Left hindlimb (tissue), 1 donor: ENCODE measurements around the gene ENTHD1.

Experiments used
- DNase-seq: peaks from one replicate; pipeline ENCODE4 v3.0.0-alpha.2; 2018

The ENTHD1 gene

DNA sequence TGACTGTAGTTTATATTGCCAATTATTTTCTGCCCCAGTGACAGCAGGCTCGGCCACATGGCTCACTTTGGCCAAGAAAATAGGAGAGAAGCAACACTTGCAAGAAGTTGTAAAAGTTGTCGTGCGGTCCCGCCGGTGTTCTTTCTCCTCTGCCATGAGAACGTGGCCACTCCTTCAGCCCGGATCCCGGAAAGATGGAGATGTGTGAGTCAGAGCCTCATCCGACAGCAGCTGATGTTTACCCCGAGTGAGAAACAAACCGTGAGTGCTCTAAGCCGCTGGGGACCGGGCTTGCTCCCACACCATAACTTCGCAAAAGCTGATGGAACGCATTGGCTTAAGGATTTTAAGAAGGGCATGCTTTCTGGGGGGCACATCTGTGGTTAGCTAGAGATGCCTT is 166.0 kb downstream of the ENTHD1 start:
- DNase-seq, result no peak

DNA sequence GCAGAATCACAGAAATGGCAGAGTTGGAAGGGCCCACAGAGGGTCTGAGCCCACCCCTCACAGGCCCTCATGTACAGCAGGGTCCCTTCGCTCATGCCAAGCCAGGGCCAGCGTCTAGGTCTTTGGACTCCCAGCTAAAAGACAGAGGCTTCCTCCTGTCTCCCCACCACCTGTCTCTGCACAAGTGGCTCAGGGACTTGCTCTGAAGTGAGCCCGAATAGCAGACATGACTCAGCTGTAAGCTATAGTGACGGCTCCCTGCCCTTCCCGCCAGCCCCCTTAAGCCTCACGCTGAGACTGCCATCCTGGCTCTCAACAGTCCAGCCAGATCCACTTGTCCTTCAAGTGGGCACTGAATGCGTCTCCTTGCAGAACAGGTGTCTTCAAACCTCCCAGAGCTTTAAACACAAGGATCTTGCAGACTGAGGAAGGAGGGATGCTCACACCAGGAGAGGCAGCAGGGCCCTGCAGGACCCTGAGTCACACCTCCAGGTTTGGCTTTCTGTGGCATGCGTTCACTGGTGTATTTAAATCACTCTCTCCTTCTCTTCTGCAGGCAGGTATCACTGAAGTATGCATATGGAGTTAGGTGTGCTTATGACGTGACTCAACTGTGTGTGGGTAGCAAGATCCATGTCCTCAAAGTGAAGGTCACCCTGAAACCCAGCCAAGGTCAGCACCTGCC is 168.1 kb downstream of the ENTHD1 start:
- DNase-seq, result no peak

DNA sequence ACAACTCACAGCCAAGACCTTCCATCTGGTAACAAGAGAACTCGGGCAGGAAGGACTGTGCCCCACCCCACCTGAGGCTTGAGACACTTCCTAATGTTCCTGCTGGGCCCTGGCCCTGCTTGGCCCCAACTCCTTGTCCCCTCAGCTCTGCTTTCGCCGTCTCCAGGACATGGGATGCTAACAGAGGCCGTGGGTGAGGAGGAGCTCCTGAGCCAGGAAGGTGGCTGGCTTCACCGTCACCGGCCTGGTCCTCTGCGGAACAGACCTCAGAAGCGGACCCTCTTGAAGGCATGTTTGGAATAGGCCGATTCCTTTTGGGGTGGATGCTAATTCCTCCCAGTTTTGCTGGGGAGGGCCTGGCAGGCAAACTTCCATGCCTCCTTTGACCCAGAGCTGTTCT is 168.7 kb downstream of the ENTHD1 start:
- no peak for DNase-seq

DNA sequence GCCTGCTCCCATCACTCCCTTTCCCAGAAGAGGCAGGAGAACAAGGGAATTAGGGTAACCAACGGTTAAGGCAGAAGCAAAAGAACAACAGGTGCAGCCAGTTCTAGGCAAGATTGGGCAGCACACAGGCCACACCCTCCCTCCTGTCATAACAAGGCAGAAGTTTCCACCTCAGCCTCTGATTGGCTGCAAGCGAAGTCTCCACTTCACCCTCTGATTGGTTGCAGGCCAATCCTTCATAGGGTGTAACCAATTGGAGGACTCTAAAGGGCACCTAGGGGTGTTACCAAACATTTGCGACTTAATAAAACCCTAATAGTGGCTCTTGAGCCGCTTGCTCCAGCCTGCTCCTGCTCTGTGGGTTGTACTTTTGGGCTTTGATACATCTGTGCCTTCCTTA is 169.2 kb downstream of the ENTHD1 start:
- no peak for DNase-seq

DNA sequence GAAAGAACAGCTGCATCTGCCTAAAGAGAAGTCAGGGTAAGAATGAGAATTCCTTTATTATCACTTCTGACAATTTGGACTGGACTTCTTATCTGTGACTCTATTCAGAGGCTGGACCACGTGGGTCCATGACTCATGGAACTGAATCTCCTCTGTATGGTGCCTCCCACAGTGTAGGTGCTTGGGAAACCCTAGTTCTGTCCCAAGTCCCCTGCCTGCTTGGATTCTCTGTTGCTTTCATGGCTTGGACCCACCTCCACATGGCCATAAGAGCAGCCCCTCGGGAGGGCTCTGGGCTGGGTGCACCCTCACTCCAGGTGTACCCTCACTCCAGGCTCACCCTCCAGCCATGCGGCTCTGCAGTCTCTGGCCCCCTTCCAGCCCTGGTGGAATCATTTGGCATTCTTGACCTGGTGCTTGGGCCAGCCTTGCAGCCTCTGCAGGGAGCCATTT is 169.6 kb downstream of the ENTHD1 start:
- DNase-seq, result no peak

DNA sequence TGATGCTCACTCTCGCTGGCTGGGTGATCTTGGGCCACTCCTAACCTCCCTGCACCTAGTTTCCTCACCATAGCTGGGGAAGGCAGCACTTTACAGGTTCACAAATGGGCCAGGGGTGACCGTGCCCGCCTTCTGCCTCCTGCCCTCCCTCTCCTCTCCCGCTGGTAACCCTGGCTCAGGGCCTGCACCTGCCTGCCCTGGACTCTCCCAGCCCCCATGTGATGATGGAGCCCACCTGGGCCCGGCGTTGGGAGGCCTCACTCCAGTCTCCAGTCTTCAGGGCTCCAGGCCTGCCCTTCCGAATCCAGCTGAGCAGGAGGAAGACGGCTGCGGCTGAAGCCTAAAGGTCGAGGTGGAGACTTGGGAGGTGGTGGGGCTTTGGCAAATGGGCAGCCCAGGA is 170.1 kb downstream of the ENTHD1 start:
- no peak for DNase-seq

DNA sequence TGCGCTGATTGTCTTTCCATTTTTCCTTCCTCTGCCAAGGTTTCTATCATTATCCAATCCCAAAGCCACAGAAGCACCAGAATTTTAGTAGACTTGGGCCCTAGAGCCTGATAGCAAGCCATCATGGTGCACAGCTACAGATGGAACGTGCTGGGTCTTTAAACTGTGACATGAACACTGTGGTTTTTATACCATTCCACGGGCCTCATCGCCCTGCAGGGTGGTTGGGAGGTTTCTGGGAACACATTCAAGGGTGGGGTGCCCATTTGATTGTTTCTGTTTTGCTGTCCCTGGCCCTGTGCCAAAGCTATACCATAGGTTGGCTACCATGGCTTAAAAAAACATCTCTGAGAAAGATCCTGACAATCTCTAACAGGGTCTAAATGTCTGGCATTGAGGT is 171.1 kb downstream of the ENTHD1 start:
- DNase-seq, result no peak

DNA sequence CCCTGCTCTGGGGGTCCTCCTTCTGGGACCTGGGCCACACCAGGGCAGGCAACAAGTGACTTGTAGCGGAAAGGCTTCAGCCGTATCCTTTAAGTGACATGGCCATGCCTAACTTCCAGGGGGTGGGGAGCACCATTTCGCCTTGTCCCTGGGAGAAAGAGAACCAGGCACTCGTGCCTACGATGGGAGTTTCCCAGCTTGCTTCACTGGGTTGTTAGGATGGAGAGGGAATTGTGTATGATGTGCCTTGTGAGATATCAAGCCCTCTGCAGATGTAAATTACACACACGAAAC is 171.6 kb downstream of the ENTHD1 start:
- DNase-seq, result no peak

DNA sequence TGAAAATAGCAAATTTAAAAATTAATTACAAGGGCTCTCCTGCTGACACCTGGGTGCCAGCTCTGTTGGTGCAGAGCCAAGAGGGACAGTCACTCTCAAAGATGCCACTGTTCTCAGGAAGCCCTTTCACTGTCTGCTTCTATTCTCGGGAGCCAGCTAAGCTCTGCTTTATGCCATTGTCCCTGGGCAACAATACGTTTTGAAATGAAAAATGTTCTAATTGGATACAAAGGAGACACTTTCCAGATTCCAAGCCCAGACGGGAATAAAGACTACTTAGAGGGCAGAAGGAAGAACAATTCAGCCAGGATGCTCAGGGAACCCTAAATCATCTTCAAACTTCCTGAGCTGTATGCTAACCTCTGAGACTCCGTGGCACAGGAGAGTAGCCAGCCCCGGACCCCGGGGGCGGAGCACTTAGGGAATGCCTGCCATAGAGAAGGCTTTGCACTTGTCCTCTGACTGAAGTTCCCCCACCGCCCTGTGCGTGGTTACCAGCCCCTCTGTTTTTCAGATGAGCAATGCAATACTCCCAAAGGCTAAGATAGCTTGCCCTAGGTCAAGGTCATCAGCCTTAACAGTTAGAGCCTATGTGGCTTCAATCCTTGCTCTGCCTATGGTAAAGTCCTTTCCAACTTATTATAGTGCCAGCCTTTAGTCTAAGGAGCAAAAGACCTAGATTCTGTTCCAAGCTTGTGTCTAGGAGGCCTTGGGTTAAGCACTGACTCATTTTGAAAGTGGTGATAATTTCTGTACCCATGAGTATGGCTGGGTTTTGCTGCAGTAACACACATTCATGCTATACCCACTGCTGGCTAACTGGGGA is 172.1 kb downstream of the ENTHD1 start:
- DNase-seq, result no peak

DNA sequence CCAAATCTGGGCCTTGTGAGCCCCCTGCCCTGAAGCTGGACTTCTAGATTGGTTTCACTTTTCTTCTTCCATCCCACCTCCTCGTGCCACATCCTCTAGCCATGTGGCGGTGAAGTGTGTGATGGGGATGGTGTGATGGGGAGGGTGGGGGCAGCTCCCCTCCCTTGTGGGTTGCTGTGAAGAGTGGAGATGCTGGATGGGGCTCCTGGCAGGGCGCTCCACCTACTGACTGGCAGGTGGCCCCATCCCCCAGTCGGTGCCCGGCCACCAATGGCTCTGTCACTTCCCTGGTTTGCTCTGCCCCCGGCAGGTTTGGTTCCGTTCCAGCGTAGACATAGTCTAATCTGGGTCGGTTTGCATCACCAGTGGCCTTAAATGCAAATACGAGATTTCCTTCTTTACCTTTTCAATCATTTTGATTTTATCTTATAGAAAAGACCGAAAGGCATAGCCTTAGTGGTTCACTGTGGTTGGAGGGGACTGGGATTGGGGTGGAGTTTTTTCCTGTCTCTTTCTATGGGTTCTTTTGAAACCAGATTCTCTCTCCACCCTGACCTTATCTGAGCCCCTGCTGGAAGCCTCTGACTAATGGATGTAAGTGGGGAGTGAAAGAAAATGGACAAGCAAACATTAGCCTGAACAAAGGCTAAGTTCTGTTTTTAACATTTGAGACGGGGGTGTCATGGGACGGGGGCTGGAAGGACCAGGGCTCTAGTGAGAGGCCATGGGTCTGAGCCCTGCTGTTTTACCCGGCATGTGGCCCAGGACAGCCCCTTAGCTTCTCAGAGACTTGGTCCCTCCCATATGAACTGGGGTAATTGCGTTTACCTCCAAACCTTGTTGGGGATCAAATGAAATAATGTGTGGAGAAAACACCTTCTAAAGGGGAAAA is 173.8 kb downstream of the ENTHD1 start:
- no peak for DNase-seq

DNA sequence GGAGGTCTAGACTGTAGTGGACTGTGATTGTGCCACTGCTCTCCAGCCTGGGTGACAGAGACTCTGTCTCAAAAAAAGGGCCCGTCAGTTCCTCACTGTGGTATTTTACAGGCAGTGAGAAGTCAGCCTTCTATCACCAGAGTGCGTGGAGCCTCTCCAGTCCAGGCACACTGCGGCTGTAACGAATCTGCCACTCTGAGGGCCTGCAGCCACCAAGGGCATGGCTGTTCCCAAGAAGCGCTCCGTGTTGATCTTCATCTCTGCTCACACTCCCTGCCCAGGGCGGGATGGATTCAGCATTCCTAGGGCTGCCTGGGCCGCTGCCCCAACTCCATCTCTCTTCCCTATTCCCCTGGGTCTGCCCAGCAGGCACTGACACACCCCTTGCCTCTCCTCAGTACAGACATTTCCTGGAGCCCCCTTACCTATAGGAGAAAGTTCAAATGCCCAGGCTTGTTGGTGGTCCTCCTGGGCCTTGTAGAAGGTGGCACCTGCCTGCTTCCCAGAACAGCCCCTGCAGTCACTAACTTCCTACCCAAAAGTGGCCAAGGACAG is 174.6 kb downstream of the ENTHD1 start:
- no peak for DNase-seq

DNA sequence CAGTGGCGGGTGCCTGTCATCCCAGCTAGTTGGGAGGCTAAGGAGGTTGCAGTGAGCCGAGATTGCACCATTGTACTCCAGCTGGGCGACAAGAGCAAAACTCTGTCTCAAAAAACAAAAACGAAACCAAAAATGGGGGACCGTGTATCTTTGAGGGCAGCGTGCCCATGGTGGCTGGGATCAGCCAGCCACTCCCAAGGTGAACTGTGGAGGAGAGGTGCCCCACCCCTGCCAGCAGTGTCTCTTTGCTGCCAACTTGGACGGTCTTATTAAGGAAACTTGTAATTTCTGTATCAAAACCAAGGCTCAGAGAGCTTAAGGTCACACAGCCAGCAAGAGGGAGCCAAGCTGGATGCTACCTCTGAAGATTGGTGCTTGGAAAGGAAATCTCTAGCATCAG is 175.4 kb downstream of the ENTHD1 start:
- no peak for DNase-seq

DNA sequence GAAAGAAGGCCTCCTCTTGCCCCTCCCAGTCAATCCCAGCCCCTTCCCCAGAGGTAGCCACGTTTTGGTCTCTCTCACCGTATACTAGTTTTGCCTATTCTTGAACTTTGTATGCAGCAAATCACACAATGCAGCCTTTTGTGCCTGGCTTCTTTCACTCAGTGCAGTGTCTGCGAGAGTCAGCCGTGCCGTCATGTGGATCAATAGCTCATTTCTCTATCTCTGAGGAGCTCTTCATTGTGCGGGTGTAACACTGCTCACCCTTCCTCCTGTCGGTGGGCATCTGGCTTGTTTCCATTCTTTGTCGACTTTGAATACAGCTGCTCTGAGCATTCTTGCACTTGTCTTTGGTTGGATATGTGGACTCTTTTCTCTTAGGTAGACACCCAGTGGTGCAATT is 176.5 kb downstream of the ENTHD1 start:
- DNase-seq, result no peak

DNA sequence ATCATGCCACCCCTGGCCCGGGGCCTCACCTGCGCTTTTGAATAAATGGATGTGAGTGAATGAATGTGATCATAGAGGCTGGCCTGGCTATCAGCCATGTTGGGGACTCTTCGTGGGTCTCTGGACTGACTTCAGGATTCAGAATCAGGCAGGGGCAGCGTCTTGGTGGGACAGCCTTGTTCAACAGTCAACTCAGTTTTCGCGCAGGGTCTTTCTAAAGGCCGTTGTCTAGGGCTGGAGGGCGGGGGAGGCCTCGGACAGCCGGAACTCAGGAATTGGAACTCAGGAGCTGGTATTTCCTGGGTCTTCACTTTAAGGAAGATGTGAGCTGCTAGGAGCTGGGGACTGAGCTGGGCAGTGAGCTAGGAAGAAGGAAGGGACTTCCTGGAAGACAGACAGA is 177.0 kb downstream of the ENTHD1 start:
- no peak for DNase-seq

DNA sequence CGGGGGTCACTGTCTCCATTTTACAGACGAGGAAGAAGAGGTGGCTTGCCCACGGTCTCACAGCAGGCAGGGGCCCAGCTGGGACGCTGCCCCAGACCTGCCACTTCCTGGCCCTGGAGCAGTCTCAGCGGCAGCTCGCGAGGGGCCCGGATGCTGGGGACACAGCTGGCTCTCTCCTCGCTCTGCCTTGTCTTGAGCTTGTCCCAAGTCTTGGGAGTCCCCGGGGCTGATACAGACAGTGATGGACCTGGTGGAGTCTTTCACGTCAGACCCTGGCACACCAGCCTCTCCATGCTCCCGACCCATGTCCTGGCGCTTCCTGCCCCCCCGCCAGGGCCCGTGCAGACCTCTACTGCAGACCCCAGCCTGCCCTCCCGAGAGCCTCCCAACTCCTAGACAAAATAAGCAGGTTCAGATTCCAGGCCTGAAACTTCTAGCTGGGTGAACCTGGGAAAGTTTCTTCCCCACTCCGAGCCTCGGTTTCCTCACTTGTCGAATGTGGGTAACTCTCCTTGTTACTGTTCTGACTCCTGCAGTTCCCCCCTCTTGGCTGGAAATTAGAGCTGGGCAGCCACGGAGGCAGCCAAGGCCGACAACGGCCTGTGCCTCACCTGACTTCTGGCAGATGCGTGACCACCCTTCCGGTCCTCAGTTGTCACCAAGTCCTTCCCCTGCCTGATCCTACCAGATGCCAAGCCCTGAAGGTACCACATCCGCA is 177.6 kb downstream of the ENTHD1 start:
- DNase-seq, result no peak

DNA sequence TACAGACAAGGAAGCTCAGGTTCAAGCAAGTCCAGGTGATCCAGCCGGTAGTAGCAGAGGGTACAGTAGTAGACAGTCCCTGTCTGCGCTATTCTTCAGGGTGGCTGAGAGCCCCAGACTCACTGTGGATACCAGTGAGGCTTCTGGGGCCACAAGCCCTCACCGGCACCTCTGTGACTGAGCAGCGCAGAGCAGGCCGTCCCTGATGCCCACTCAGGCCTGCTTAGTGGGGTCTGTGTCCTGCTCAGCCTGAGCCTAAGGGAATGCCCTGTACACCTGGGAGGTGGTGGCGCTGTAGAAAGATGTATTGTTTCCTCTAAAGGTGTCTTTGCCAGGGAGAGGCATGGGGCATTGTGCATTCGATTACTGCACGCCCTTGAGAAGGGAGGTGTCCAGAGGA is 179.2 kb downstream of the ENTHD1 start:
- DNase-seq, result no peak

DNA sequence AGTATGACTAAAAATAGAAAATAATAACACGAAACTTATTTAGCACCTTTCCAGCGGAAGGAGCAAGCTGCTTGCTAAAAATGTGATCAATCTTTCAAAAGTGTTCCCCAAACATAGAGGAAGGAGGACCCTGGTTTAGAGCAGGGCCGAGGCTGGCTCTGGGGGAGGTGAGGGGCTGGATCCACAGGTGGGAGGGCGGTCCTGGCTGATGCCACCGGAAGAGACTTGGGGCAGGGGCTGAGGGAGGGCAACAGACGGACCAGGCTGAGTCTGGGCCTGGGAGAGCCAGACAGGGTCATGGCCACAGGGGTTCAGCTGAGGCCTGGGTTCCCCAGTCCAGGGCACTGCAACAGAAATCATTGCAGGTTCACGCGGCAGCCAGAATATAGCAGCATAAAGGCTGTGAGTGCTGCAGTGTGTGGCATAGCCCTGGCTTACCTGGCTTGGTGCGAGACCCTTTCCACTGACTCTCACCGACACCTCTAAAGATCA is 179.7 kb downstream of the ENTHD1 start:
- no peak for DNase-seq

DNA sequence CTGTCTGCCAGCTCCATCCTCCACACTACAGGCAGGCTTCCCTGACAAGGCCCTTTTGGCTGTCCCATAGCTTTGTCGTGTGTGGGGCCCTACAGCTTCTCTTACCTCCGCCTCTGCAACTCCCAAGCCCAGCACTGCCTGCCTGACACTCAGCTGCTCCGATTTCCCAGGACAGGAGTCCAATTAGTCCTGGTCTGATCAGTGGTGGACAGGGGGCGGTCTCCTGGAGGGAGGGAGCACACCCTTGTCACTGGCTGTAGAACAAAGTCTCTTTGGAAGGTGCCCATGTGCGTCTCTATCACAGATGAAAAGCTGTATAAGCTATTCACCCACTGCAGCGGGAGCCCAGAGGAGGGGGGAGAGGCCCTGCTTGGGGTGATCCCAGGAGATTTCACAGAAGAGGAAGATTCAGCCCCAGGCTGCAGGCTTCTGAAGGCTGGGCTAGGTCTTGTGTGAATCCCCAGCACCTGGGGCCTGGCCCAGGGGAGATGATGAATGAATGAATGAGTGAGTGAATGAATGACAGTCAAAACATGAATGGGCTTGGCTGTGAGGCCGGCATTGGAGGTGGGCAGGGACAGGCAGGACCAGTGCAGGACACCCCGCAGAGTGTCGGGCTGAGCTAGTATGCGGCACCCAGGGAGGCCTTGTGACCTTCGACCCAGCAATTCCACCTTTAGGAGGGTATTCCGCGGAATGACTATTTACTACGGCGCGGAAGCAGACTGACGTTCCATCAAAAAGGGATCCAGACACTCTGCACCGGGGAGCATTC is 180.6 kb downstream of the ENTHD1 start:
- DNase-seq, result no peak

DNA sequence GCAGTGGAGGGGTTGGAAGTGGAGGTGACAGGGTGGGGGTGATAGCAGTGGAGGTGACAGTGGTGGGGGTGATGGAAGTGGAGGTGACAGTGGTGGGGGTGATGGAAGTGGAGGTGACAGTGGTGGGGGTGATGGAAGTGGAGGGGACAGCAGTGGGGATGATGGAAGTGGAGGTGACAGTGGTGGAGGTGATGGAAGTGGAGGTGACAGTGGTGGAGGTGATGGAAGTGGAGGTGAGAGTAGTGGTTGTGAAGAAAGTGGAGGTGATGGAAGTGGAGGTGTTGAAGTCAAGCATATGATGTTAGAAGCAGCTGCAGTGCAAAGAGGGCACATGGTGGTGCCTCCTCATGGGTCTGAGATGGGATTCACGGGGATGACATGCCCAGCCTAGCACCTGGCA is 181.5 kb downstream of the ENTHD1 start:
- no peak for DNase-seq

DNA sequence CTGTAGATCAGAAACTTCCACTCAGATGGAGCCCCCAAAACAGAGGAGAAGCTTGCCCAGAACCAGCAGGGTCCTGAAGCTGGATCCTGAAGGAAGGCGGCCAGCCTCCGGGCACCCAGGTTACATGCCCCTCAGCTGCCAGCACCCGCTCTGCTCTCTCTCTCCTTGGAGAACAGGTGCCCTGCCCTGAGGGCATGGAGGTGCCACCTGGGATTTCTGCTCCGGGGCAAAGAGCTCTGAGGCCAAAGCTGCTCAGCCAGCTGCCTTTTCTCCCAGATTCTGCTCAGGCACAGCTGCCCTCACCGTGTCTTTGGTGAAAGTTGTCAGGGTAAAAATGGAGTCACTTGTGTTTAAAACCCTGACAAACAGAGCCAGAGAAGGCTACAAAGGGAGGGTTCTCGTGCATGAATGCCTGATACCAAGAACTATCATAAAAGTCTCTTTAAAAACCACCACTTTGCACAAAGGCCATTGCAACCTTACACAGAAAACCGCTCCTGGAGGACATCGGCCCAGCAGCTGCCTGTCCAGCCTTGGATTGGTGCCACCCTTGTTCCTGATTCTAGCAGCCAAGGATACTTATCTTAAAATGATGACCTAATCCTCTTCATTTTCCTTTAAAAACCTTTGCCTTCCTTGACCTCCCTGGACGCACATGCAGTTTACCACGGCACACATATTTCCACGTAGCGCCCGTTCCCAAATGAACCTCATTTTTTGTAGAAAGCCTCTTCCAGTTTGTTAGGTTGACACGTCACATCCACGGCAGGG is 183.0 kb downstream of the ENTHD1 start:
- no peak for DNase-seq

DNA sequence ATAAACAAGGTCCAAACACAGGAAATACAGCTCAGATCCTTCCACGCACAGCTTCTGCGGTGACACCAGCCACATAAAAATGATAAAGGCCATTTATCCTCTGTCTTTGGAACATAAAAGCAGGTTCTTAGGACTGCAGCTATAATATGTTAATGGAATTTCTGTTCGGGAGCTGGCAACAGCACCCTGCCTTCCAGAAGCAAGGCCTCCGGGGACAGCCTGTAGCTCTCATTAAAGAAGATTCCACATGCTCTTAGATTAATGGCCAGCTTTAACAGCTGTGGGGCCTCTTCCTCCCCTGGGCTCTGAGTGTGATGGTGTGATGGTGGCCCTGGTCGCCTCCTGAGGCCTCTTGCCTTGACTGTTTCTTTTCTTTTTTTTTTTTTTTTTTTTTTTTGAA is 185.7 kb downstream of the ENTHD1 start:
- no peak for DNase-seq
